Frontal cortex (tissue), 4 donors: ENCODE measurements around the gene CAMKK2. TPM values are rescaled to one million over a fixed set of nuclear protein-coding genes. Genes with fewer than 3 reads are reported as not detected.
"Not testable (repeated sequence)": the region's sequence is repeated elsewhere in the genome, so short reads cannot be mapped to it uniquely, and the experiment has no call there.

Source experiments
- DNase-seq, 2 donors: peaks; one replicate each; pipeline ENCODE4 v3.0.0; 2012; ENCODE audit warnings: low spot score in 2 of 2
- FAIRE-seq: peaks from 2 replicates; lab custom pipeline; 2012; peaks lifted over from hg19 to GRCh38; lab: Jason Lieb, UNC
- total RNA-seq: library from RNA; depleted of rRNA; stranded (reverse); fragments of >200 nt; gene quantifications from one replicate; pipeline ENCODE4 v1.2.3, GENCODE V29; 2014
- donor health status: control.
- donor health status: control.
- donor health status: control.

Gene CAMKK2
- total RNA-seq, 1 donor from 2014 or later: 38.3 TPM

DNA sequence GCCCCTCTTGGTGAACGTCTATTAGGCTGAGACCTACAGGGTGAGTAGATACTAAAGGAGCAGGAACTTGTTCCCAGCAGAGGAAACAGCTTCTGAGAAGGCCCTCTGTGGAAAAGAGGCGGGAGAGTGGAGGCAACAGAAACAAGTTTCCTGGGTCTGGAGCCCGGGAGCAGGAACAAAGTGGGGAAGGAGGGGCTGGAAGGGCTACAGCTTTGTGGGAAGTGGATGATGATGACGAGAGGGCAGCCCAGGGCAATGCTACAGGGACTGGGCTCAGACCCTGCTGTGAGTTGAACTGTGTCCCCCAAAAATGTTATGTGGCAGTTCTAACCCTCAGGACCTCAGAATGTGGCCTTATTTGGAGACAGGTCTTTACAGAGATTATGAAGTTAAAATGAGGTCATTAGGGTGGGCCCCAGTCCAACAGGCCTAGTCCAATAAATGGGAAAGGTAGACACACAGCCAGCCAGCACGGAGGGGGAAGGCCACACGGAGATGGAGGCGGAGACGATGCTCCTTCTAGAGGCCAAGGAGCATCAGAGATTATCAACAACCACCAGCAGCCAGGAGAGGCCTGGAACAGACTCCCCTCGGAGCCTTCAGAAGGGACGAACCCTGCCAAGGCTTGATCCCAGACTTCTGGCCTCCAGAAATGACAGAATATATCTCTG is 14.3 kb downstream of the CAMKK2 start:
- no peak for FAIRE-seq
- no peak for DNase-seq

DNA sequence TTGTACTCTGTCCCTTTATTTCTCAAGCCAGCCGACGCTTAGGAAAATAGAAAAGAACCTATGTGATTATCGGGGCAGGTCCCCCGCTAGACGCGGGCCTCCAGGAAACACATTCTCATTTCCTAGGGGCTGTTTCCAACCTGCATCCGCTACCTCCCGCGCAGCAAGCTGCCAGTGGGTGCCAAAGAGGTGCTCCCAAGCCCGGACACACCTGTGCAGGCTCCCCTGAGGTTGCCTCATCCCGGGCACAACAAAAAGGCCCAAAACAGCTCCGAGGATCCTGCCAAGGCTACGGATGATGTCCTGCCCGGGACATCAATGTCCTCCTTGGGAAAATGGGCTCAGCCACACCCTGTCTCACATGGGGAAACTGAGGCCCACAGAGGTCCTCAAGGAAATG is 15.4 kb downstream of the CAMKK2 start:
- not testable (repeated sequence) for FAIRE-seq, DNase-seq

DNA sequence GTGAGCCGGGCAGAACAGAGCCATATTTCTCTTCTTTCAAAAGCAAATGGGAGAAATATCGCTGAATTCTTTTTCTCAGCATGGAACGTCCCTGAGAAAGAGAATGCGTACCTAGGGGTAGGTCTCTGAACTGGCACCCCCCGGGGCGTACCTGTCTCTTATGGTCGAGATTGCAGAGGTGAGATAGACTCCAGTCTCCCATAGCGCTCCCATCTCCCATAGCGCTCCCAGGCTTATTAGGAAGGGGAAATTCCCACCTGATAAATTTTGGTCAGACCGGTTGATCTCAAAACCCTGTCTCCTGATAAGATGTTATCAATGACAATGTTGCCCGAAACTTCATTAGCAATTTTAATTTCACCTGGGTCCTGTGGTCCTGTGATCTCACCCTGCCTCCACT is 16.0 kb downstream of the CAMKK2 start:
- FAIRE-seq, DNase-seq: not testable (repeated sequence)

DNA sequence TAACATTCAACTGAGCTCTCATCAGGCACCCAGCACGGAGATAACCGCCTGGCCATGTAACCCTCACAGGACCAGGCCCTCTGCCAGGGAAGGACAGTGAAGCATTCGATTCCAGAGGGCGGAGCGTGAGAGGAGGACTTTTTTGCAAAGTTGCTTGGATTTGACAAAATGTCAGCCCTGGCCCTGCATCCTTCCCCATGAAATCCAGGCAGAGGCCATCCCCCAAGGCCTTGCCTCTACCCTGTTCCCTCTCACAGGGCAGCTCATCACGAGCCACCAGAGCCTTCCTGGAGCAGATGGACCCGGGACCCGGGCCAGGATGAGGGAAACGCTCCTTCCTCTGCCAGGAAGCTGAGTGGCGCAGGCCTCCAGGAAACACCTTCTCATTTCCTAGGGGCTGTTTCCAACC is 17.0 kb downstream of the CAMKK2 start:
- FAIRE-seq: no peak
- peak; percentile 28 to 47 for DNase-seq

DNA sequence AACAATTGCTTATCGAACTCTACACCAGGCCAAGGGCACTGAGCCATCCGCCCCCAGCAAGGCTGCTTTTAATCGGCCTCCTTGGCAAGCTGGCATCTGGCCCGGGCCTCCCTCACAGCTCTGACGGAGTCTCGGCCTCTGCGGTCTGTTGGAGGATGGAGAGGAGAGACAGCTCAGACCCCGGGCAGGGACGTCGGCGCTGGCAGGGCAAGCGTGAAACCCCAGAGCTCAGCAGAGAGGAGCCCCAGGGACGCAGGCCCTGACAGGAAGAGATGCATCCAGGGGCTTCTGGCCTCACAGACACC is 17.5 kb downstream of the CAMKK2 start:
- DNase-seq (peak; percentile 28 to 52), FAIRE-seq (no peak)

DNA sequence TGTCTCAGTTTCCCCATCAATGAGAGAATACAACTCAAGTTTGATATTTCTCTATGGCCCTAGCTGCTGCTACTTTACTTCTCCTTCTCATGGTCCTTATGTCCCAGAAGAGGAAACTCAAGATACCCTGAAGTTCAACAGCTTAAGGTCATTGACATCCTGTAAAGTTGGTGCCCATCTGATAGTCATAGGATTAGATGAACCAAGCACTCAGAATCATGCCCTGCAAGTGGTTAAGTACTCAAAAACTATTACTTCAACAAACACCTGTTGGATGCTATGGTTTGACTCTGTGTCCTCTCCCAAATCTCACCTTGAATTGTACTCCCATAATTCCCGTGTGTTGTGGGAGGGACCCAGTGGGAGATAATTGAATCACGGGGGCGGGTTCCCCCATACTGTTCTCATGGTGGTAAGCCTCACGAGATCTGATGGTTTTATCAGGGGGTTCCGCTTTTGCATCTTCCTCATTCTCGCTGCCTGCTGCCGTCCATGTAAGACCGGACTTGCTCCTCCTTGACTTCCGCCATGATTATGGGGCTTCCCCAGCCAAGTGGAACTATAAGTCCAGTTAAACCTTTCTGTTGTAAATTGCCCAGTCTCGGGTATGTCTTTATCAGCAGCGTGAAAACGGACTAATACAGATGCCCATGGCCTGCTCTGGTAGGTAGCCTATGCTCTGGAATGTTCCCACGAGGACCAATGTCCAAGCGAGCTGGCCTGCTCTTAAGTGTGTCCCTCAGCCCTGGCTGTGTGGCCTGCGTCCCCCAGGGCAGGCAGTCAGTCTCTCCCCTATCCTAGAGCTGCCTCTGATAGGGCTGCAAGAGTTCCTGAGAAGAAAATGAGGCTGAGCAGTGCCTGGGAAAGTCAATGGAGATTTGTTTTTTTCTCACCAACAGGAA is 18.1 kb downstream of the CAMKK2 start:
- no peak for FAIRE-seq
- no peak for DNase-seq

DNA sequence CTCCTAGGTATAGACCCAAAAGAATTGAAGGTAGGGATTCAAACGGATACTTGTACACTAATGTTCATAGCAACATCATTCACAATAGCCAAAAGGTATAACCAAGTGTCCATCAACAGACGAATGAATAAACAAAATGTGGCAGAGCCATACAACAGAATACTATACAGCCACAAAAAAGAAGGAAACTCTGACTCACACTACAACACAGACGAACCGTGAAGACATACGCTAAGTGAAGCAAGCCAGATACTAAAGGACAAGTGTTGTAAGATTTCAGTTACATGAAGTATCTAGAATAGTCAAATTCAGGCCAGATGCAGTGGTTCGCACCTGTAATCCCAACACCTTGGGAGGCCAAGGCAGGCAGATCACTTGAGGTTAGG is 19.1 kb downstream of the CAMKK2 start:
- DNase-seq (no peak), FAIRE-seq (no peak)

DNA sequence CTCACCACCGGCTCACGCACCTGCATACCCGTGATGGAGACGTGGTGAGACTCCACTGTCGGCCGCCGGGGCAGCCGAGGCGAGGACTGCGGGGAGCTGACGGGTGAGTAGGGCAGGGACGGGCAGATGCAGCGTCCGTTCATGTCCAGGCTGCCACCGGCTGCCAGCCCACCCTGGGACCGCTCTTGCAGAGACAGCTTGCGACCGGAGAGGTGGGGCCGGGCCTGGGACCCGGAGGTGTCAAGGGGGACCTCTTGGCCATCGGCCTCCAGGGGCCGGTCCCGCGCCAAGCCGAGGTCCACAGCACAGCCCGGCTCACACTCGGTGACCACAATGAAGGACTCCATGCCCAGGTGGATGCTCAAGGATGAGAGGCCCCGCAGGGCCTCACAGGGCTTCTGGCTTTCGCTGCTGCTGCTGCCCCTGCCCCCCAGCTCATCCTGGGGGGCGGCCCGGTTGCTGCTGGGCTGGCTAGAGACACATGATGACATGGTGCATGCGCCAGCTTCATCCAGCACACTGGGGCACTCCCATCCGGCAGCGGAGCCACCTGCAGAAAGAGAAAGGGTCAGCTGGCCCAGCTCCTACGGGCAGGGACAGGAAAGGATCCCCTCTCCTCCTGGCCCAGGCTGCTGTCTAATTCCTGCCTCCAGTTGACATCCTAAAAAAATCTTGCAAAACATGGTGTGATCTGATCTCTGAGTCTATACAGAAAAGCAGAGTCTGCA is 22.3 kb downstream of the CAMKK2 start:
- DNase-seq (no peak), FAIRE-seq (no peak)

DNA sequence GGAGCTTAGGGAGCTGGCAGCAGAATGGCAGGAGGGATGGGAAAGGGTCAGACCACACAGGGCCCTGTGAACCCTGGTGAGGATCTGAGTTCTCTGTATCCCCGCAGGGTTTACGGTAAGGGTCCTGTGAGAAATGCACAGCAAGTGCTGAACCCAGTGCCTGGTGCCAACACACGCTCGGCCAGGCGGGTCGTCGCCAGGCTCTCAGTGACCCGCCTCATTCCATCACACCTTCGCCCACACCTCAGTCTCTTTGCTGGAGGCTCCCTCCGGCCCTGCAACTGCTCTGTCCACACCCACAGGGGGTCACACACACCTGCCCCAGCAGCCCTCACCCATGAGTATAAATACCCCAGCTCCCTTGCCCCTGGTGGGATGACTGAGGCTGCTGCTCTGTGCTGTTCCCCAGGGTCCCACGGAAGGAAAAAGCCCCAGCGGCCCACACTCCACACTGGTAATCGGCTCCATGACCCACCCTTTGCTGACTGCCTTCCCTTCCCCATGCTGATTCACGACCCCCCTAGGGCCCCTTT is 23.1 kb downstream of the CAMKK2 start:
- no peak for FAIRE-seq
- DNase-seq: no peak

DNA sequence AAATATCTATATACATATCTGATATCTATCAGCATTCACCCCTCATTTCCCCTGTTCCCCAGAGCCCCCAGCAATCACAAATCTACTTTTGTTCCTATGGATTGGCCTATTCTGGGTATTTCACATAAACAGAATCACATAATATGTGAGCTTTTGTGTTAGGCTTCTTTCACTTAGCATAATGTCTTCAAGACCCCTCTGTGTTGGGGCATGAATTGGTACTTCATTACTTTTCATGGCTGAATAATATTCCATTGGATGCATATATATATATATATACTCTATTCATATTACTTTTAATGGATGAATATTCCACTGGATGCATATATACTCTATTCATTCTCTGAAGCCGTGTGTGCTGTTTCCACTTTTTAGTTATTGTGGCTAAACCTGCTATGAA is 28.7 kb downstream of the CAMKK2 start:
- FAIRE-seq (no peak), DNase-seq (no peak)

DNA sequence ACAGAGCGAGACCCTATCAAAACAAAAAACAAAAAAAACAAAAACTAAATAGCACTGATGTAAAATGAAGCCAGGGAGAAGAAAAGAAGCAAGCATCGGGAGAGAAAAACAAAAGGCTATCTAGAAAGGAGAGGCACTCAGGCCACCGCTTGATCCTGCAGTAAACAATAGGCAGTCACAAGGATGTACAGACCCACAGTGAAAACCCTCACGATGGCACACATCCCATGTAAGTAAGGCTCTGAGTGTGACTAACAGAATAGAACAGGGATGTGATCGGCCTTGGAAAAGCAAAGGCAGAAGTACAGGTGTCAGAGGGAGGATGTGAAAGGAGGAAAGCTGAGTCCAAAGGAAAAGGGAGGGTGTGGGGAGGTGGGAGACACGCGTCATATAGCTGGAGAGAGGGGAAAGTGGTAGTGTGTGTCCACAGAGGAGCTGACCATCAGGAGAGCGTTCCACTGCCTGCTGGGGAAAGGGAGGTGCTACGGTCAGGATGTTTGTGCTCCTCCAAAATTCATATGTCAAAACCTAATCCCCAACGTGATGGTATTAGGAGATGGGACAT is 31.5 kb downstream of the CAMKK2 start:
- FAIRE-seq (no peak), DNase-seq (no peak)

DNA sequence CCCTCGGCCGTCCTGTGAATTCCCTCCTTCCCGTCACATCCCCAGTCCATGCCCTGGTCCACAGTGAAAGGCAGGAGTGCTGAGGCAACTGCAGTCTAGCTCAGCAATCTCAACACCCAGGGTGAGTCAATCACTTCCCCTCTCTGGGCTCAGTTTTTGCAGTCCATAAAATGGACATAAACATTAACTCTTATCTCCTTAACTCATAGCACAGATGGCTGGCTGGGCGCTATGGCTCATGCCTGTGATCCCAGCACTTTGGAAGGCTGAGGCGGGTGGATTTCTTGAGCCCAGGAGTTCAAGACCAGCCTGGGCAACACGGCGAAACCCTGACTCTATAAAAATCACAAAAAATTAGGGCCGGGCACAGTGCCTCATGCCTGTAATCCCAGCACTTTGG is 32.4 kb downstream of the CAMKK2 start:
- no peak for FAIRE-seq

DNA sequence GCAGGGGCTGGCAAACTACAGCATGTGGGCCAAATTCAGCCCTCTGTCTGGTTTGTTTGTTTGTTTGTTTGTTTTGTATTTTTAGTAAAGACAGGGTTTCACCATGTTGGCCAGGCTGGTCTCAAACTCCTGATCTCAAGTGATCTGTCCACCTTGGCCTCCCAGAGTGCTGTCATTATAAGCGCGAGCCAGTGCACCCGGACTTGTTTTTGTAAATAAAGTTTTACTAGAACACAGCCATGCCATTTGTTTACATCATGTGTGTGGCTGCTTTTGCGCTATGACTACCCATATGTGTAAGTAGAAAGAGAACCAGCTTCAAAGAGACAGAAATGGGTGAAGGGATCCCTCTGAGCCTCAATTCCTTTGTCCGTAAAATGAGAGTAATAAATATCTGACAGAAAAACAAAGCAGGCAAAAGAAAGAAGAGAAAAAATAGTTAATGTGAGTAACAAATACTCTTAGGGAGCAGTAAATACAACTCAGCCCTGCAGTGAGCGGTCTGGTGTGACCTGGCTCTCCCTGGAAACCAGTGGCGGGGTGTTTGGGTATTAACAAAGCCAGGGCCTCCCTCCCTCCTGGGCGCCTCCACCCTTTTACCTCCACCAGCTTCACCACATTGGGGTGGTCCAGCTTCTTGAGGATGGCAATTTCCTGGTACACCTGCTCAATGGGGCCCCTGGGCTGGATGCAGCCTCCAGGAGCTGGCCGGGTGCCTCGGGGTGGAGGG is 33.1 kb downstream of the CAMKK2 start:
- FAIRE-seq (no peak), DNase-seq (no peak)

More for the DNA sequence above, 32.4 kb downstream of the CAMKK2 start:
- DNase-seq: no peak

DNA sequence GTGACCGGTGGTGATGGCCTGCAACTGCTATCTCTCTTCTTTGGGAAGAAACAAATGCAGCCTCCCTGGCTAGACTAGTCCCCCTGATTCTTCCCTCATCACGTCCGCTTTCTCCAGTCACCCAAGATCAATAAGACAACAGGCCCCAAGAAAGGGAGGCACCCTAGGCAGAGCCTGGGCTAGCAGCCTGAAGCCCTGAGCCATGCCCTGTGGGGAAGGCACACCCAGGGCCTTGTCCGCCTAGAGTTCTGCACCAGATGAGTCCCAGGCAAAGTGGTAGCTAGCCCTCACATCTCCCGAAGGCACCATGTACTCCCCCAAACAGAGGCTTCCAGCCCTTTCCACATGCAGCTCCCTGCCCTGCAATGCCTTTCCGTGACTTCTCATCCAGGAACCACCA is 35.1 kb downstream of the CAMKK2 start:
- DNase-seq (no peak), FAIRE-seq (no peak)

DNA sequence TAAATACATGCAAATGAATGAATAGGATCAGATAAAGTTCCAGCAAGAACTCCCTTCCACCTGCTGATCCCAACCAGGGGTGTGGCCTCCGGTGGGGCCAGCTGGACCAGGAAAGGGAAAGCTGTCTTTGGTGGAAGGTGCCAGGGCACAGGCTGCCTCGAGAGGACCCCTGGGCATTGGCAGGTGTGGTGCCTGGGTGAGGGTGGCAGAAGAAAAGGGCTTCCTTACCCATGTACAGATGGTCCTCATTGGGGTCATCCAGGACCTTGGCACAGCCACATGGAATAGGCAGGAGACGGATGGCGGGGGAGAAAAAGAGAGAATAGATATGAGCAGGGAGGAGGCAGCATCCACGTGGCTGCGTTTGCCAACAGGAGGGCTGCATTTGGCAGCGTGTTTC is 36.4 kb downstream of the CAMKK2 start:
- no peak for FAIRE-seq
- no peak for DNase-seq

DNA sequence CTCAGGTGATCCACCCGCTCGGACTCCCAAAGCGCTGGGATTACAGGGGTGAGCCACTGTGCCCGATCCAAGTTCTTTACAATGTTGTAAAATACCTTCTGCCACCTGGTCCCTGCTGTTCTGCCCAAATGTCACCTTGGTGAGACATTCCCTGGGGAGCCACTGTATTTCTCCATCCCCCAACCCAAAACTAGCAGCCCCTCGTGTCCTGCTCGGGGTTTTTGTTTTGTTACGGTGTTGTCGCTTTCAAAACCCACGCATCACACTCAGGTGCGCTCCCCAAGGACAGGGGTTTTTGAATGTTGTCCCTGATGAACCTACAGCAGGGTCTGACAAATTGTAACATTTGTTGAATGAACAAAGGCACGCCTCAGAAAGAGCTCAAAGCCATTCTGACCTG is 37.4 kb downstream of the CAMKK2 start:
- FAIRE-seq: no peak

DNA sequence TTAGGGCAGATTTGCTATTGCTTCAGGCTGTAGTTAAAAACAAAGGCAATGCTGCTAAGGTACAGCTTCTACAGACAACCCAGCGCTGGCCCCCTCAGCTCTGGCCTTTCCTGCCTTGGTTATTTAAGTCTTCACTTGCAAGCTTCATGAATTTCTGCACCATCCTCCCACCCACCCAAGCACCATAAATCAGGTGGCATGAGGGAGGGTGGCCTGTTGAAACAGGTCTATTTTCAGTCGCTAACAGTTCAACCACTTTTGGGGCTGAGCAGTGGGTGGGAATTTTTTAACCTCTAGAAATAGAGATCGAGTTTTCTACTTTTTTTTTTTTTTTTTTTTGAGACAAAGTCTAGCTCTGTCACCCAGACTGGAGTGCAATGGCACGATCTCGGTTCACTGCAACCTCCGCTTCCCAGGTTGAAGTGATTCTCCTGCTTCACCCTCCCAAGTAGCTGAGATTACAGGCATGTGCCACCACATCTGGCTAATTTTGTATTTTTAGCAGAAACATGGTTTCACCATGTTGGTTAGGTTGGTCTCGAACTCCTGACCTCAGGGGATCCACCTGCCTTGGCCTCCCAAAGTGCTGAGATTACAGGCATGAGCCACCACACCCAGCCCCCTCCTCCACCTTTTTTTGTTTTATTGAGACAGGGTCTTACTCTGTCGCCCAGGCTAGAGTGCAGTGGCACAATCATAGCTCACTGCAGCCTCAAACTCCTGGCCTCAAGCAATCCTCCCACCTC is 38.6 kb downstream of the CAMKK2 start:
- FAIRE-seq: not testable (repeated sequence)

More for the DNA sequence above, 37.4 kb downstream of the CAMKK2 start:
- DNase-seq: no peak

DNA sequence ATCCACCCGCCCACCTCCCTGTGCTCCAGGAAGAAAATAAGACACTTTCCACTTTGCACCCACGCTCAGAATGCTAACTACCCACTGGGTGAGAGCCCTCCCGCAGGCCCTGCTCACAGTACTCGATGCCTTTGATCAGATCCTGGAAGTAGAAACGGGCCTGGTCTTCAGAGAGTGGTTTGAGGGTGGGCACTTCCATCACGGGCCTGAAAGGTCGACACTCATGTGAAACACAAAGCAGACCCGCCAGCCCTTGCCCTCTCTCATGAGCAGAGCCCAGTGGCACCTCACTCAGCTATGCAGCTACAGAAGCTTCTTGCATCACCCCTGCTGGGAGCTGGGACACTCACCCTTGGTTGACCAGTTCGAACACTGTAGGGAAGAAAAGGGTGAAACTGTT is 41.1 kb downstream of the CAMKK2 start:
- FAIRE-seq: no peak
- no peak for DNase-seq

More for the DNA sequence above, 38.6 kb downstream of the CAMKK2 start:
- not testable (repeated sequence) for DNase-seq
